GM23248 (cell line): ENCODE results near the gene MAGI1. TPM values are rescaled to one million over a fixed set of nuclear protein-coding genes. Genes with fewer than 3 reads are reported as not detected.
A peak's percentile ranks its signal among the peaks of the same experiment; 100 is the strongest.

Source experiments
- DNase-seq: peaks from one replicate; pipeline ENCODE4 v3.0.0-alpha.2; 2015
- H2AFZ ChIP-seq: fragments of 200-600 bp; sonication (generic); 2 replicates; pipeline ENCODE4 v1.6.1; 2016; ENCODE audit warnings: antibody characterized with exemption
- H3F3A ChIP-seq: fragments of 200-600 bp; sonication (generic); 2 replicates; pipeline ENCODE4 v1.6.1; 2016; ENCODE audit warnings: mild to moderate bottlenecking, antibody characterized with exemption, mixed run types; ENCODE audit not compliant: insufficient read depth
- H3K27ac ChIP-seq: fragments of 200-600 bp; sonication (generic); 2 replicates; pipeline ENCODE4 v1.5.1; 2016; ENCODE audit warnings: mild to moderate bottlenecking
- H3K27me3 ChIP-seq: fragments of 200-600 bp; sonication (generic); replicated peaks from 2 replicates; pipeline ENCODE4 v1.6.1; 2016; ENCODE audit warnings: mild to moderate bottlenecking; ENCODE audit not compliant: insufficient read depth
- H3K36me3 ChIP-seq: fragments of 200-600 bp; sonication (generic); 2 replicates; pipeline ENCODE4 v1.6.1; 2016; ENCODE audit warnings: low read depth, mild to moderate bottlenecking
- H3K4me1 ChIP-seq: fragments of 200-600 bp; sonication (generic); 2 replicates; pipeline ENCODE4 v1.6.1; 2016; ENCODE audit warnings: mild to moderate bottlenecking; ENCODE audit not compliant: insufficient read depth
- H3K4me2 ChIP-seq: fragments of 200-600 bp; sonication (generic); one replicate; pipeline ENCODE4 v1.6.1; 2016; ENCODE audit warnings: mild to moderate bottlenecking; ENCODE audit not compliant: unreplicated experiment
- H3K4me3 ChIP-seq: fragments of 200-600 bp; sonication (generic); 2 replicates; pipeline ENCODE4 v1.5.1; 2016; ENCODE audit warnings: mild to moderate bottlenecking
- H3K79me2 ChIP-seq: fragments of 200-600 bp; sonication (generic); 2 replicates; pipeline ENCODE4 v1.6.1; 2016; ENCODE audit warnings: mild to moderate bottlenecking; ENCODE audit not compliant: insufficient read depth
- H3K9ac ChIP-seq: fragments of 200-600 bp; sonication (generic); 2 replicates; pipeline ENCODE4 v1.6.1; 2016; ENCODE audit warnings: mild to moderate bottlenecking
- H3K9me2 ChIP-seq: fragments of 200-600 bp; sonication (generic); 2 replicates; pipeline ENCODE4 v1.6.1; 2016; ENCODE audit warnings: mixed run types, mild to moderate bottlenecking, moderate library complexity; ENCODE audit not compliant: insufficient read depth
- H3K9me3 ChIP-seq: fragments of 200-600 bp; sonication (generic); one replicate; pipeline ENCODE4 v1.6.1; 2017; ENCODE audit warnings: low read depth
- H4K20me1 ChIP-seq: fragments of 200-600 bp; sonication (generic); 2 replicates; pipeline ENCODE4 v1.6.0; 2016; ENCODE audit not compliant: insufficient read depth
- EZH2 ChIP-seq: fragments of 200-600 bp; sonication (generic); IDR thresholded peaks from 2 replicates; pipeline ENCODE4 v1.6.1; 2018; ENCODE audit warnings: antibody characterized with exemption, mild to moderate bottlenecking; ENCODE audit not compliant: insufficient read depth, poor library complexity, severe bottlenecking
- EZH2phosphoT487 ChIP-seq: fragments of 200-600 bp; sonication (generic); IDR thresholded peaks from 2 replicates; pipeline ENCODE4 v1.6.1; 2018; ENCODE audit warnings: antibody characterized with exemption, moderate library complexity, mild to moderate bottlenecking, low read depth; ENCODE audit not compliant: insufficient read depth
- WGBS, 2 experiments: methylation state at CpG; one replicate each; pipeline ENCODE4 v1.1.6; 2015 to 2017; ENCODE audit warnings: low lambda C conversion rate in 2 of 2, low coverage in 1 of 2; ENCODE audit errors: missing lambda C conversion rate in 2 of 2; 5-methylcytosine and 5-hydroxymethylcytosine counted together
- in situ Hi-C: fragments of 300-500 bp; cut with MboI; formaldehyde crosslinking; loops from 2 replicates; pipeline ENCODE4 v1.15.0; 2020
- polyA plus RNA-seq: library from polyadenylated mRNA; unstranded; fragments of >200 nt; fragmentation: Nextera tagmentation; extraction: Ambion mirVana; gene quantifications from 2 replicates; pipeline ENCODE4 v1.2.1, GENCODE V29; 2016
- total RNA-seq: library from RNA; depleted of rRNA; stranded (reverse); fragments of >200 nt; shearing (Covaris generic); gene quantifications from 2 replicates; pipeline ENCODE4 v1.2.3, GENCODE V29; 2014

The MAGI1 gene
- total and polyA plus RNA-seq, 2 experiments from 2014 or later: 7.3 to 13.8 TPM

DNA sequence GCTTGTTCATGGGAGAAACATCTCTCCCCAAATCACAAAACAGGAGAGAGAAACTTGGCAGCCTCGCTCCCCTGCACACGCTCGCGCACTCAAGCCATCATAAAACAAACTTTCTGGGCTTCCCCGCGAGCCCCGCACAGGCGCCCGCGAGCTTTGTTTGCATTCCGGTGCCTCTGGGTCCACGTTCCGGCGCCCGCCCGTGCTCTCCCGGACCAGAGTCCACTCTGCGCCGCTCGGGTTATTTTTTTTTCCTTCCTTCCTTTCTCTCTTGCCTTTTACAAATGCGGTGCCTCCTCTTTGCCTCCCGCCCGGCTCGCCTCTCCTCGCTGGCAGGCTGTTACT lies 363 bp downstream of the MAGI1 start:
- Histone ChIP-seq H3K9ac (peak overlapping the region; percentile 95), H3K36me3 (no peaks in the 10 kb centered on the region), H3K4me2 (peak overlapping the region; percentile 86), H2AFZ (peak overlapping the region; percentile 88), H3K27ac (peak overlapping the region; percentile 97), H4K20me1 (no peaks in the 10 kb centered on the region), H3K9me3 (no peaks in the 10 kb centered on the region), H3K9me2 (no peaks in the 10 kb centered on the region), H3K4me1 (peaks cover 42% of the 10 kb centered on the region), H3F3A (peaks cover 50% of the 10 kb centered on the region), H3K27me3 (no peaks in the 10 kb centered on the region), H3K79me2 (peaks cover 50% of the 10 kb centered on the region), H3K4me3 (peak overlapping the region; percentile 99)
- WGBS, 2 experiments: 1 to 2% methylated on average over 25 of the region's 25 CpGs
- TF ChIP-seq EZH2 (no peak), EZH2phosphoT487 (no peak)
- in situ Hi-C loops: no loop called here
- DNase-seq: peak; percentile 86

DNA sequence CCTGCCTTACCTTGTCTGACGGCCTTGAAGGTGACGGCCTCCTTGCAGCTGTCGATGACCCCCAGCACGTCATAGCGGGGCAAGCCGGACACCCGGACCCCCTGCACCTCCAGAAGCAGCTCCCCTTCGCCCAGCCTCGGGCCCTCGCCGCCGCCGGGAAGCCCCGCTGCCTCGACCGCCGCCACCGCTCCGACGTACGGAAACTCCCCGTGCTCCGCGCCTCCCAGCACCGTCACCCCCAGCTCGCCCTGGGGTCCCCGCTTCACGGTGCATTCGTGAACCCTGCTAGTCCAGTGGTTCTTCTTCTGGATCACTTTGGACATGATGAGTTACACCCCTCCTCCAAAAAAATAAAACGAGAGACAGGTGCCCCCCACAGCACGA lies 740 bp downstream of the MAGI1 start:
- peak overlapping the region; percentile 95 for H3K9ac ChIP-seq
- H3F3A ChIP-seq: peaks cover 46% of the 10 kb centered on the region
- no peaks in the 10 kb centered on the region for H3K9me3 ChIP-seq
- H3K27ac ChIP-seq: peak overlapping the region; percentile 97
- peaks cover 54% of the 10 kb centered on the region for H3K79me2 ChIP-seq
- in situ Hi-C loops: no loop called here
- no peak for TF ChIP-seq EZH2
- no peak for TF ChIP-seq EZH2phosphoT487
- no peaks in the 10 kb centered on the region for H3K9me2 ChIP-seq
- 1 to 2% methylated on average over 30 to 31 of the region's 31 CpGs for WGBS, 2 experiments
- no peaks in the 10 kb centered on the region for H3K27me3 ChIP-seq
- peaks cover 42% of the 10 kb centered on the region for H3K4me1 ChIP-seq
- peak overlapping the region; percentile 88 for H2AFZ ChIP-seq
- peak overlapping the region; percentile 86 for H3K4me2 ChIP-seq
- peak; percentile 58 for DNase-seq
- no peaks in the 10 kb centered on the region for H4K20me1 ChIP-seq
- no peaks in the 10 kb centered on the region for H3K36me3 ChIP-seq
- H3K4me3 ChIP-seq: peak overlapping the region; percentile 99

DNA sequence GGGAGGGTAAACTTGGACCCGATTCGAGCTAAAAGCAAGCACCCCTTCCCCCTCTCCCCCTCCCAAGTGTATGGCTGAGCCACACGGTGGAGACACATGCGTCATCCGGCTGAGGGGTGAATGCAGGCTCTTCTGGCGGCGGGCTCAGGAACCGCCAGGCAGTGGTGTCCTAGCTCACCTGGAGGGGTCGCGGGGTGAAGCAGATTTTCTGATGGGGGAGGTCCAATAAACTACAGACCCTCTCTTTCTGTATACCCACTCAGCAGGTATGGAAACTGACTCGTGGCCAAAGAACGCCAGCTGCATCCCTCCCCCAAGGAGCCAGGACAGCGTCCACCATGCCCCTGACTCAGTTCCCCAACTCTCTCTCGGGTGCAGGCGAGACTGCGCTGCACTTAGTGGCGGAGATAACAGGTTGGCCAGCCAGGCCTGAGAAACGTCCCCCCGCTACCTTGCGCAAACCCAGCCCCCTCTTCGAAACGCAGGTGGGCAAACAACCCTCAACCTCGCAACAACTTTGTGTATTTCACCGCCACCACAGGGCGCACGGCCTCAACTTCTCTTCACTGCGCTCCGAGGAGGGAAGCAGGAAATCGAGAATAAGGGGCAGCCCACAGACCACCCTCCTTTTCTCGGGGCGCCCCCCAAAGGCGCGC lies 1.3 kb downstream of the MAGI1 start:
- Histone ChIP-seq H2AFZ (peak overlapping the region; percentile 88), H3K9me2 (no peaks in the 10 kb centered on the region), H3K4me3 (peak overlapping the region; percentile 99), H3K27me3 (no peaks in the 10 kb centered on the region), H4K20me1 (no peaks in the 10 kb centered on the region), H3K27ac (peak overlapping the region; percentile 97), H3F3A (peaks cover 41% of the 10 kb centered on the region), H3K9ac (peak overlapping the region; percentile 95), H3K4me1 (peaks cover 42% of the 10 kb centered on the region), H3K9me3 (no peaks in the 10 kb centered on the region), H3K79me2 (peaks cover 59% of the 10 kb centered on the region), H3K36me3 (no peaks in the 10 kb centered on the region), H3K4me2 (peak overlapping the region; percentile 86)
- in situ Hi-C loops: no loop called here
- DNase-seq: peak; percentile 77
- 3% methylated on average over 31 to 33 of the region's 33 CpGs for WGBS, 2 experiments
- TF ChIP-seq EZH2 (no peak), EZH2phosphoT487 (no peak)

DNA sequence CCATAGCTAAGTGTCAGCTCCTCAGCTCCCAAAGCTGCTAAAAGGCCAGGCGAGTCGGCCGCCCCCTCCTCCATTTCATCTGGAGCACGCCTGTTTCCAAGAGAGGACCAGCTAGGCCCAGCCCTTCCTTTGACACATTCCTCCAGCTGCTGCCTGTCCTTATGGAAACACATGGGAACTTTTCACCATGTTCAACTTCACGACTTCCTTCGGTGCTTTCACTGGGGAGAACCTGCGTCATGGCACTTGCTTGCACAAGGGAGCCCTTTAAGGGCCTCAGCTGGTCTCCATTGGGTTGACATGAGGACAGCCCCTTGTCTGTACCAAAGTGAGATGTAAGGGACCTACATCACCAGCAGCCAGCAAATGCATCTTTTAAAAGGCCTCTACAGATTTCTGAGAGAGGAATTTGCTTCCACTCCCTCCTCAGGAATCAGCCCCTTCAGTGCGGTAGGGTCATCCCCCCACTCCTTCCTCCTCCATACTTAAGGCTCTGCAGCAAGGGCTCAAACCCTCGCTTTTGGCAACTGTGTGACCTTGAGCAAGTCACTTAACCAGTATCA lies 2.1 kb downstream of the MAGI1 start:
- no peaks in the 10 kb centered on the region for H3K27me3 ChIP-seq
- peak overlapping the region; percentile 99 for H3K4me3 ChIP-seq
- peak overlapping the region; percentile 86 for H3K4me2 ChIP-seq
- in situ Hi-C loops: no loop called here
- peaks cover 39% of the 10 kb centered on the region for H3K4me1 ChIP-seq
- H3F3A ChIP-seq: peaks cover 34% of the 10 kb centered on the region
- H3K36me3 ChIP-seq: no peaks in the 10 kb centered on the region
- peak overlapping the region; percentile 97; the same call in 1 of the 2 replicates for H3K27ac ChIP-seq
- H3K9me2 ChIP-seq: no peaks in the 10 kb centered on the region
- 82 to 88% methylated on average over 9 of the region's 9 CpGs for WGBS, 2 experiments
- DNase-seq: peak; percentile 19
- peaks cover 67% of the 10 kb centered on the region for H3K79me2 ChIP-seq
- H2AFZ ChIP-seq: peak overlapping the region; percentile 88; the same call in 1 of the 2 replicates
- no peaks in the 10 kb centered on the region for H3K9me3 ChIP-seq
- H4K20me1 ChIP-seq: no peaks in the 10 kb centered on the region
- H3K9ac ChIP-seq: peak overlapping the region; percentile 95
- TF ChIP-seq EZH2phosphoT487 (no peak), EZH2 (no peak)
